KOPT-K1 (cell line): ENCODE data around the gene PKP2.
"Not testable (repeated sequence)": the region's sequence is repeated elsewhere in the genome, so short reads cannot be mapped to it uniquely, and the experiment has no call there.

Experiments
- H3K27ac ChIP-seq: fragments of 200-600 bp; sonication (generic); 2 replicates; pipeline ENCODE4 v1.5.1; 2016; ENCODE audit warnings: antibody characterized with exemption, mild to moderate bottlenecking, low read depth, low read length; ENCODE audit not compliant: poor library complexity, severe bottlenecking
- H3K36me3 ChIP-seq: fragments of 200-600 bp; sonication (generic); 2 replicates; pipeline ENCODE4 v1.5.1; 2017; ENCODE audit warnings: antibody characterized with exemption, mild to moderate bottlenecking, low read length, moderate library complexity; ENCODE audit not compliant: insufficient read depth
- H3K9me3 ChIP-seq: fragments of 200-600 bp; sonication (generic); 2 replicates; pipeline ENCODE4 v1.5.1; 2017; ENCODE audit warnings: antibody characterized with exemption, low read length, mild to moderate bottlenecking; ENCODE audit not compliant: insufficient read depth, poor library complexity, severe bottlenecking

The PKP2 gene

DNA sequence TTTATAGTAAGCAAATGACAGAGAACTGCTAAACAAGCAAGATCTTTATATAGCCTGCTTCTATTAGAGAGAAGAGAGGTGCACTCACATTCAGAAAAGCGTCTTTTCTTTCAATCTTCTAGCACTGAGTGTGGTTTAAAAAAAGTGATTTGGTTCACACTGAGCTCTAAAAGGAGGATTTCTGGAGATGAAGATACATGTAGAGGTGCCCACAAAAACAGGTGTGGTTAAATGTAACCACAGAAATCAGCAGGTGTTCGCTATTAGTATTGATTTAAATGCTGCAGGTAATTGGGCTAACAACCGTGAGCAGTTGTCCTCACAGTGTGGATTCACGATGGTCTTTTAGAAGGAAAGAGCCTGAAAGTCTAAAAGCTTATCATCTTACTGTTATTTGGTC is 10.7 kb downstream of the PKP2 start:
- Histone ChIP-seq H3K27ac (no peak overlapping the region), H3K9me3 (no peaks in the 10 kb centered on the region), H3K36me3 (no peaks in the 10 kb centered on the region)

- no peak overlapping the region for H3K27ac ChIP-seq
Observed at GRCh38 chr12:32884962-32885361, 11.6 kb downstream of the PKP2 start.

GRCh38 chr12:32881702-32882101 is 14.9 kb downstream of the PKP2 start:
- no peak overlapping the region for H3K27ac ChIP-seq
- no peaks in the 10 kb centered on the region for H3K9me3 ChIP-seq
- no peaks in the 10 kb centered on the region for H3K36me3 ChIP-seq

More at GRCh38 chr12:32884962-32885361, 11.6 kb downstream of the PKP2 start:
- Histone ChIP-seq H3K36me3 (no peaks in the 10 kb centered on the region), H3K9me3 (no peaks in the 10 kb centered on the region)

DNA sequence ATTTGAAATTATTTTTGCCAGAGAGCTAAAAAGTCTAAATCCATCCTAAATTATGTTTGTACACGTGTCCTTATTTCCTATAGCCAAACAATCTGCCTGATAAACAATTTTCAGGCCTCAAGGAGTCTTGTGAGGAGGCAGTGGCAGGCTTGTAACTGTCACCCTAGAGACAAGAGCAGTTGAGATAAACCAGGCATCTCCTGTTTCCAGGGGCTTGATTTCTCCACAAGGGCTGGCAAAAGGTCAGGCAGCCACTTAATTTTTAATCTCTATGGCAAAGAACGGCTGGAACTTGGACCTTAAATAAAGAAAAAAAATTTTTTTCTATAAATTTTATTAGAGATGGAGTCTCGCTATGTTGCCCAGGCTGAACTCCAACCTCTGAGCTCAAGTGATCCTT is 15.5 kb downstream of the PKP2 start:
- no peaks in the 10 kb centered on the region for H3K9me3 ChIP-seq
- H3K27ac ChIP-seq: no peak overlapping the region
- H3K36me3 ChIP-seq: no peaks in the 10 kb centered on the region

DNA sequence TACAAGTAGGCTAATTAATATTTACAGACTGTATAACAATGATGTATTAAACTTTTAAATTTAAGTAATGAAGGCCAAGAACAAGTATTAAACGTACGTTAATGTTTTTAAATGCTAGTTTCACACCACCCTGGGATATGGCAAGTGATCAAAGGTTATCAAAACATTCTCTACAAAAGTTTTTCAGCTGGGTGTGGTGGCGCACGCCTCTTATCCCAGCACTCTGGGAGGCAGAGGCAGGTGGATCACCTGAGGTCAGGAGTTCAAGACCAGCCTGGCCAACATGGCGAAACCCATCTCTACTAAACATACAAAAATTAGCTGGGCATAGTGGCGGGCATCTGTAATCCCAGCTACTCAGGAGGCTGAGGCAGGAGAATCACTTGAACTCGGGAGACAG is 17.5 kb downstream of the PKP2 start:
- H3K36me3 ChIP-seq, H3K27ac ChIP-seq, H3K9me3 ChIP-seq: not testable (repeated sequence)

DNA sequence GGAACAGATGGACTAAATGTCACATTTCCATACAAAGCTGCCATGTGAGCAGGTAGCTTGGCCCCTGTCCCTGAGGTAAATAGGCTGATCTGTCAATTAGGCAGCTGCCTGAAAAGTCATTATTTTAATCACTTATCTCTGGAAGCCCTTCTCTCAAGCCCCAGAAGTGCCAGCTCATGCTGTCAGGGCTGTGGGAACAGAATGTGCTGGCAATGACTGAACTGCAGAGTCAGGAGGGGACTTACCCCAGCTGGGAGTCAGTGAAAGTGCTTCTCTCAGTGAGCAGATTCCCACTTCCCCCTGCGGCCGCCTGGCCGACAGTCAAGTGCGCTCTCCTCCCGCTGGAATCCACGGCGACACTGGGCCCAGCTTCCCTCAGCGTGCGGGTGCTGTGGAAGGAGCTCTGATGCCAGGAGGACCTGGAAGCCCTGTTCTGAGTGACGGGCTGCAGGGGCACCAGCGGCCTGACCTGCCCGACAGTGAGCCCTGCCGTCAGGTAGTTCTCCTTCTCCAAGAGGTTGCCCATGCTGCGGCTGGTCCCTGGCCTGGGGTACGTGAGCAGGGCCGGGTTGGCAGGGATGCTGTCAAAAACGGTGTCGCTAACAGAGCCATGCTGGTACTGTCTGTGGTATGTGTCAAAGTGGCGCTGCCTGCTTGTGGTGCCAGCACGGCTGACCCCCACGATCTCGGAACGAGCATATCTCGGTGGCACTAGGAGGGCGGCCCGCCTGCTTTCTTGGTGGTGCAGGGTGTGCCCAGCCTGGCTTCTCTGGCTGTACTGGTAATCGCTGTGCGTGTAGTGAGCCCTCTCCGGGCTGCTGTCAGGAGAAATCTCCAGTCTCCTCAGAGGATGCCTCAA is 18.7 kb downstream of the PKP2 start:
- Histone ChIP-seq H3K27ac (no peak overlapping the region), H3K36me3 (no peaks in the 10 kb centered on the region), H3K9me3 (no peaks in the 10 kb centered on the region)

DNA sequence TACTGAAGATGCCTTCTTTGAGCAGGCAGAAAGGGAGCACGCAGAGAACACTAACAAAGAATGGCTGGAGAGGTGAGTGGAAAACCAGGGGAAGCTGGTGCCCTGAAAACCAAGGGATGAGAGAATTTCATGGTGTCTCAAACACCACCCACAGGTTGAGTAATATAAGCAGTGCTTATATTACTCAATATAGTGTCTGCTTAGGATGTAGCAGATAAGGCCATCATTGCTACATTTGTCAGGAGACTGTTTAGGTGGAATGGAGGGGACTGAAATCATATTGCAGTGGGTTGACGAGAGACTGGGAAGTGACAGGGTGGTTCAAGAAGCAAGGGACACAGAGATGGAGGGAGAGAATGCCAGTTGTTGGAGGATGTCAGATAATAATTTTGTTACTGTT is 20.6 kb downstream of the PKP2 start:
- Histone ChIP-seq H3K9me3 (no peaks in the 10 kb centered on the region), H3K27ac (no peak overlapping the region), H3K36me3 (no peaks in the 10 kb centered on the region)

DNA sequence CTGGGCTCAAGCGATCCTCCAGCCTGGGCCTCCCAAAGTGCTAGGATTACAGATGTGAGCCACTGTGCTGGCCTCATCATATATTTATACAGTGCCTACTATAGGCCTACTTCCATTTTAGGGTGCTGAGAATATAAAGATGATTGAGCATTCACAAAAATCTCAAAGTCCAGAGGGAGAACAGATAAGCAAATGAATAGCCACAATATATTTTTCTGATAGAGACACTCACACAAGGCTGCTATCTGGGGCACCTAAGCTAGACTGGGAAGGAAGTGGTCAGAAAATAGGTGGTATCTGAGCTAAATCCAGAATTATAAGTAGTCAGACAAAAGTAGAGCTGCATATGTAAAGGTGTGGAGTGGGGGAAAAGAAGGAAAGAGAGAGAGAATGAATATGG is 21.6 kb downstream of the PKP2 start:
- Histone ChIP-seq H3K9me3 (no peaks in the 10 kb centered on the region), H3K36me3 (no peaks in the 10 kb centered on the region), H3K27ac (no peak overlapping the region)

- Histone ChIP-seq H3K27ac (no peak overlapping the region), H3K9me3 (no peaks in the 10 kb centered on the region), H3K36me3 (no peaks in the 10 kb centered on the region)
Observed at GRCh38 chr12:32874078-32874477, 22.5 kb downstream of the PKP2 start.

GRCh38 chr12:32872416-32872815 is 24.2 kb downstream of the PKP2 start:
- not testable (repeated sequence) for H3K36me3 ChIP-seq, H3K9me3 ChIP-seq, H3K27ac ChIP-seq

- Histone ChIP-seq H3K9me3 (no peaks in the 10 kb centered on the region), H3K27ac (no peak overlapping the region), H3K36me3 (no peaks in the 10 kb centered on the region)
Observed at GRCh38 chr12:32870716-32871115, 25.9 kb downstream of the PKP2 start.

DNA sequence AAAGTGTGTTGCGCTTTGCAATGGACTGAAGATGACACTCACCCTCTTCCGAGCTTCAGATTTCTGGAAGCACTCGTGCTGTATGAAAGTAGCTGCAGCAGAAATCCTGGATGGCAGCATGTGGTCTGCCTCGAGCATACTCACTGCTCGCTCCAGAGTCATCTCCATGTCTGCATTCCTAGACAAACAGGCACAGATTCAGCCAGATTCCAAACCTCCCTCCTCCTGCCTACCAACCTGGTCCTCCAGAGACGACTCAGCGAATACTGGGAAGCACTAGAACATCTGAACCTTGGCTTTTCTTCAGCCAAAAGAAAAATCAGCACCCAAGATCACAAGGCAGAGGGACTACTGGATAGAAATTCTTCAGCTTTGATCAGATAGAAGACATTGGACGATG is 27.7 kb downstream of the PKP2 start:
- no peak overlapping the region for H3K27ac ChIP-seq
- H3K9me3 ChIP-seq: no peaks in the 10 kb centered on the region
- no peaks in the 10 kb centered on the region for H3K36me3 ChIP-seq

- H3K9me3 ChIP-seq: no peaks in the 10 kb centered on the region
- H3K36me3 ChIP-seq: no peaks in the 10 kb centered on the region
- H3K27ac ChIP-seq: no peak overlapping the region
Observed at GRCh38 chr12:32864731-32865130, 31.8 kb downstream of the PKP2 start.

GRCh38 chr12:32863128-32863527 is 33.4 kb downstream of the PKP2 start:
- no peak overlapping the region for H3K27ac ChIP-seq
- no peaks in the 10 kb centered on the region for H3K36me3 ChIP-seq
- no peaks in the 10 kb centered on the region for H3K9me3 ChIP-seq

DNA sequence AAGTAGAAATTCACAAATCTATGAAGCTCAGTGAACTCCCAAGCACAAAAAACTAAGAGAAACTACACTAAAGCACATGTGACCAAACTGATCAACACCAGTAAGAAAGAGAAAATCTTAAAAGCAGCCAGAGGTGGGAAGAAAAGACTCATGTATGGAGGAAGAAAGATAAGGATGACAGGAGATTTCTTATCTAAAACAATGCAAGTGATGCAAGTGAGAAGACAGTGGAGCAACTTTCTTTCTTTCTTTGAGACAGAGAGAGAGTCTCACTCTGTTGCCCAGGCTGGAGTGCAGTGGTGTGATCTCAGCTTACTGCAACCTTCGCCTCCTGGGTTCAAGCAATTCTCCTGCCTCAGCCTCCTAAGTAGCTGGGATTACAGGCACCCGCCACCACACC is 34.9 kb downstream of the PKP2 start:
- not testable (repeated sequence) for H3K36me3 ChIP-seq, H3K27ac ChIP-seq, H3K9me3 ChIP-seq

- Histone ChIP-seq H3K36me3 (no peaks in the 10 kb centered on the region), H3K9me3 (no peaks in the 10 kb centered on the region), H3K27ac (no peak overlapping the region)
Observed at GRCh38 chr12:32860192-32860591, 36.4 kb downstream of the PKP2 start.
